ENCODE results near the gene NEGR1. TPM values are rescaled to one million over a fixed set of nuclear protein-coding genes. Genes with fewer than 3 reads are reported as not detected.

Gene NEGR1
- total and polyA plus RNA-seq, 10 donors = 0.07 to 1.3 (median 0.54) TPM

GRCh38 chr1:71655604-71656003, 626.7 kb downstream of the NEGR1 start:
- intact Hi-C loops (cut with DNase I; ENCODE audit: low total_unique reads) = no loop called here
- WGBS, 5 donors = 67 to 85% (median 83%) methylated on average over 2 of the region's 2 CpGs
- H3K4me3 ChIP-seq = no peak overlapping the region
- no peaks in the 10 kb centered on the region for H3K9me3 ChIP-seq
- no peaks in the 10 kb centered on the region for H3K27me3 ChIP-seq (replicated peaks in 1 of 7)
- no peaks in the 10 kb centered on the region for H3K36me3 ChIP-seq
- H3K4me1 ChIP-seq = no peaks in the 10 kb centered on the region
- no peak for DNase-seq
- TF ChIP-seq CTCF (IDR thresholded peaks at IDR 0.05 in 8 of 11, conservative IDR thresholded peaks at IDR 0.05 in 3 of 11) (no peak), POLR2AphosphoS5 (IDR thresholded peaks at IDR 0.05) (no peak), POLR2A (IDR thresholded peaks at IDR 0.05) (no peak)
- H3K27ac ChIP-seq = no peak overlapping the region

- Histone ChIP-seq H3K27me3 (replicated peaks in 1 of 7) (no peaks in the 10 kb centered on the region), H3K4me1 (no peaks in the 10 kb centered on the region), H3K27ac (no peak overlapping the region), H3K4me3 (no peak overlapping the region), H3K9me3 (no peaks in the 10 kb centered on the region), H3K36me3 (no peaks in the 10 kb centered on the region)
- no peak for DNase-seq
- no peak for TF ChIP-seq POLR2AphosphoS5 (IDR thresholded peaks at IDR 0.05)
- intact Hi-C loops (cut with DNase I; ENCODE audit: low total_unique reads) = no loop called here
- 63 to 80% (median 73%) methylated on average over 2 of the region's 2 CpGs for WGBS, 5 donors
Observed at GRCh38 chr1:71653952-71654351, 628.4 kb downstream of the NEGR1 start.

- no peak for DNase-seq
- WGBS, 5 donors = 78 to 89% (median 81%) methylated on average over 1 of the region's 1 CpG
- H3K27me3 ChIP-seq (replicated peaks in 1 of 7) = no peaks in the 10 kb centered on the region
- H3K4me1 ChIP-seq = no peaks in the 10 kb centered on the region
- TF ChIP-seq POLR2A (IDR thresholded peaks at IDR 0.05) = no peak
- no peak for TF ChIP-seq POLR2AphosphoS5 (IDR thresholded peaks at IDR 0.05)
- no peak for TF ChIP-seq CTCF (IDR thresholded peaks at IDR 0.05 in 8 of 11, conservative IDR thresholded peaks at IDR 0.05 in 3 of 11)
- no peak overlapping the region for H3K27ac ChIP-seq
- H3K9me3 ChIP-seq = no peaks in the 10 kb centered on the region
- no peaks in the 10 kb centered on the region for H3K36me3 ChIP-seq
- no peak overlapping the region for H3K4me3 ChIP-seq
- intact Hi-C loops (cut with DNase I; ENCODE audit: low total_unique reads) = no loop called here
Observed at GRCh38 chr1:71651214-71651613, 631.1 kb downstream of the NEGR1 start.

- H3K36me3 ChIP-seq = no peaks in the 10 kb centered on the region
Observed at GRCh38 chr1:71650119-71650518, 632.2 kb downstream of the NEGR1 start.

More at GRCh38 chr1:71650119-71650518, 632.2 kb downstream of the NEGR1 start:
- Histone ChIP-seq H3K27ac (no peak overlapping the region), H3K4me3 (no peak overlapping the region), H3K27me3 (replicated peaks in 1 of 7) (no peaks in the 10 kb centered on the region), H3K4me1 (no peaks in the 10 kb centered on the region), H3K9me3 (no peaks in the 10 kb centered on the region)
- TF ChIP-seq CTCF (IDR thresholded peaks at IDR 0.05 in 8 of 11, conservative IDR thresholded peaks at IDR 0.05 in 3 of 11) (no peak), POLR2A (IDR thresholded peaks at IDR 0.05) (no peak), POLR2AphosphoS5 (IDR thresholded peaks at IDR 0.05) (no peak)
- intact Hi-C loops (cut with DNase I; ENCODE audit: low total_unique reads) = no loop called here
- DNase-seq = no peak
- 78 to 95% (median 86%) methylated on average over 3 of the region's 3 CpGs for WGBS, 5 donors
